Measurements from ENCODE around the gene CACNA1B. TPM values are rescaled to one million over a fixed set of nuclear protein-coding genes. Genes with fewer than 3 reads are reported as not detected.

The CACNA1B gene
- total RNA-seq, 1 experiment from 2014 or later = 7.8 TPM

DNA sequence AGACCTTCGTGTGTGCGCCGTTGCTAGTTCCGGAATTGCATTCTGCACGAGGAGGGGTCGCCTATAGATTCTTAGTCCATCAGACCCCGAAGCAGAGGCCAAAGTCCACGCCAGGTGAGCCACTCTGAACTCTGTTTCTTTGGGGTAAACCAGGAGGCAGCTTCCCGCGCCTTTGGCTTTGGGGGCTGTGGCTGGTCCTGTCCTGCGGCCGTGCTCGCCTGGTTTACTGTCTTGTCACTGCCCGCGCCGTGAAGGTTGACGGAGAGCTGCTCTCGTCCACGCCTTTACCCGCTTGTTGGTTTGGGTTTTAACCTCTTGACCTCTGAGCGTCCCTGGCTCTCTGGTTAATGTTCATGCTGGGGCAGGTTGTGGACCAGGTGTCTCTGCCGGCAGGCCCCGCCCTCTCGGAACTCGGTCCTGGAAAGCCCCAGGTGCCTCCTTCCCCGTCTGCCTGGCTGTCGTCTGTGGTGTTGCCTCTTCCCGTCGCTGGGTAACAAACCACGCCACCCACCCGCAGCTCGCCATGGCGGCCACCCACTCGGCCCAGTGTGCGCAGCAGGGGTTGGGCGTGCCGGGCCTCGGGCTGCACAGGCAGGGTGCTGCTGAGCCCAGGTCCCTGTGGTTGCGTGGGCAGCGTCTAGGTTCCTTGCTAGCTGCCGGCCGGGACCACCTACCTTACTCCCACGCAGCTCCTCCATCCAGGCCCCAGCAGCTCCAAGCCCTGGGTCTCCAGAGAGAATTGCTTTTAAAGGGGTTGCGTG is 44.6 kb upstream of the CACNA1B start:
- Histone ChIP-seq H3K14ac (ENCODE audit: insufficient read depth, low read length) (no peak overlapping the region; the same call in 1 of the 2 replicates), H3K27ac (ENCODE audit: insufficient read length, low read depth, low read length) (no peak overlapping the region), H4K91ac (ENCODE audit: insufficient read length, low read depth, low read length) (no peak overlapping the region), H2BK15ac (ENCODE audit: low read depth, low read length) (no peak overlapping the region), H3K4me2 (ENCODE audit: insufficient read depth, insufficient read length, low read length) (no peak overlapping the region), H2BK20ac (ENCODE audit: low read depth, low read length, poor library complexity, severe bottlenecking) (no peak overlapping the region), H3K18ac (ENCODE audit: insufficient read length, low read depth, low read length) (no peak overlapping the region), H3K9ac (ENCODE audit: extremely low read depth, insufficient read length, low read length) (no peak overlapping the region), H3K23me2 (ENCODE audit: insufficient read length, low read depth, low read length, poor library complexity, severe bottlenecking) (no peaks in the 10 kb centered on the region), H2AFZ (ENCODE audit: low read length) (no peak overlapping the region), H2BK120ac (ENCODE audit: low read depth, low read length, poor library complexity, severe bottlenecking) (no peak overlapping the region), H3K23ac (ENCODE audit: insufficient read length, low read depth, low read length) (no peak overlapping the region), H3K79me1 (ENCODE audit: insufficient read depth, low read depth, low read length, poor library complexity, severe bottlenecking) (no peaks in the 10 kb centered on the region), H4K8ac (replicated peaks; ENCODE audit: insufficient read length, low read depth, low read length) (no peak overlapping the region), H2BK12ac (ENCODE audit: insufficient read length, low read depth, low read length) (no peak overlapping the region), H3K4ac (ENCODE audit: low read depth, low read length) (no peak overlapping the region), H4K5ac (ENCODE audit: insufficient read length, low read depth, low read length) (no peak overlapping the region), H4K20me1 (ENCODE audit: control insufficient read depth, insufficient read depth, insufficient read length) (no peaks in the 10 kb centered on the region), H3K79me2 (ENCODE audit: insufficient read depth, low read length) (no peaks in the 10 kb centered on the region), H3K4me1 (ENCODE audit: insufficient read depth, low read length) (no peaks in the 10 kb centered on the region), H2BK5ac (ENCODE audit: insufficient read length, low read length) (no peak overlapping the region), H3T11ph (ENCODE audit: low read length) (no peak overlapping the region), H3K56ac (ENCODE audit: insufficient read length, low read depth, low read length) (no peak overlapping the region), H3K9me3 (ENCODE audit: control insufficient read depth, low read depth, low read length) (no peaks in the 10 kb centered on the region), H2AK5ac (ENCODE audit: insufficient read length, low read length) (no peak overlapping the region), H3K27me3 (ENCODE audit: insufficient read depth, low read length) (no peaks in the 10 kb centered on the region)
- Mint-ChIP-seq H3K4me3 (no peak overlapping the region), H3K27me3 (ENCODE audit: low read depth) (no peaks in the 10 kb centered on the region), H3K27ac (no peak overlapping the region; a peak in 1 of 7 replicates), H3K36me3 (ENCODE audit: insufficient read depth in 1 of 3, low read depth in 3 of 3) (peaks cover 31 to 55% (median 48%) of the 10 kb centered on the region in 3 experiments), H3K4me1 (no peaks in the 10 kb centered on the region), H3K9me3 (no peaks in the 10 kb centered on the region)
- no peak for DNase-seq
- no CpG with 5 or more reads among the region's 44 CpGs for WGBS (ENCODE audit: extremely low coverage, insufficient read length, low lambda C conversion rate)
- TF ChIP-seq, protein P1, sequence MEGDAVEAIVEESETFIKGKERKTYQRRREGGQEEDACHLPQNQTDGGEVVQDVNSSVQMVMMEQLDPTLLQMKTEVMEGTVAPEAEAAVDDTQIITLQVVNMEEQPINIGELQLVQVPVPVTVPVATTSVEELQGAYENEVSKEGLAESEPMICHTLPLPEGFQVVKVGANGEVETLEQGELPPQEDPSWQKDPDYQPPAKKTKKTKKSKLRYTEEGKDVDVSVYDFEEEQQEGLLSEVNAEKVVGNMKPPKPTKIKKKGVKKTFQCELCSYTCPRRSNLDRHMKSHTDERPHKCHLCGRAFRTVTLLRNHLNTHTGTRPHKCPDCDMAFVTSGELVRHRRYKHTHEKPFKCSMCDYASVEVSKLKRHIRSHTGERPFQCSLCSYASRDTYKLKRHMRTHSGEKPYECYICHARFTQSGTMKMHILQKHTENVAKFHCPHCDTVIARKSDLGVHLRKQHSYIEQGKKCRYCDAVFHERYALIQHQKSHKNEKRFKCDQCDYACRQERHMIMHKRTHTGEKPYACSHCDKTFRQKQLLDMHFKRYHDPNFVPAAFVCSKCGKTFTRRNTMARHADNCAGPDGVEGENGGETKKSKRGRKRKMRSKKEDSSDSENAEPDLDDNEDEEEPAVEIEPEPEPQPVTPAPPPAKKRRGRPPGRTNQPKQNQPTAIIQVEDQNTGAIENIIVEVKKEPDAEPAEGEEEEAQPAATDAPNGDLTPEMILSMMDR (conservative IDR thresholded peaks at IDR 0.05) = no peak
